Measurements from ENCODE around the gene PTPN13. TPM values are rescaled to one million over a fixed set of nuclear protein-coding genes. Genes with fewer than 3 reads are reported as not detected.

The PTPN13 gene
- total RNA-seq, 4 donors from 2014 or later = 3.7 to 18.5 (median 10.1) TPM

DNA sequence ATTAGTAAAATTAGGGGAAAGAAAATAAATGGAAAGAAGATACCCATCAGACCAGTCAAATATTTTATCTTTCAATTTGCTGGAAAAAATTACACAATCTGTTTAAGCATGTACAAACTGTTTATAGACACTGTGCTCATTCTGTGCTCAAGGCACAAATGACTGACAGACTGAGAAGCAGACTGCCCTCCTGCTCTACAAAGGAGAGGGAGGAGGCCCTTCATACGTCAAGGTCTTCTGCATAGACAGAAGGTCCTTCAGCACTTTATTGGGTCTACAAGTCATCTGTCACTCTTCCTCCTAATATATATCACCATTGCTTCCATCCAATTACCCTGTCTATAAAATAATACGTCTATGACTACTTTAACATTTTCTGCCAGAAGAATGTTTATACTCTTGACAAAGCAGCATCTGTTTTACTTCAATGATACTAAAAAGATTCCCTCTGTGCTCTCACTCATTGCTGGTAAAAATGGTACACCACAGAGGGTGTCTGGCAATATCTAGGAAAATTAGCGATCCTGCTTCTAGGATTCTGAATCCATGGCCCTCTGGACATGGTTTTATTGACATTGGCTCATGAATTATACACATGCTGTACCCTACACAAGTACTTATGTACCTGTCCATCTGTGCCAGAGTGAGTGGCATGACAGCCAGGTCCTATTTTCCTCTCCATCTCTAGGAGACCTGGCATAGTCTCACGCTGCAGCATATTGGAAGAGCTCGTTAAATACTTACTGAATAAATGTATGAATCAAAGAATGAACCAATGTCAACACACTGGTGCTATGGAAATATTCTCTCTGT is 243.8 kb downstream of the PTPN13 start:
- TF ChIP-seq POLR2AphosphoS5 (IDR thresholded peaks at IDR 0.05) = no peak
- TF ChIP-seq, protein P1, sequence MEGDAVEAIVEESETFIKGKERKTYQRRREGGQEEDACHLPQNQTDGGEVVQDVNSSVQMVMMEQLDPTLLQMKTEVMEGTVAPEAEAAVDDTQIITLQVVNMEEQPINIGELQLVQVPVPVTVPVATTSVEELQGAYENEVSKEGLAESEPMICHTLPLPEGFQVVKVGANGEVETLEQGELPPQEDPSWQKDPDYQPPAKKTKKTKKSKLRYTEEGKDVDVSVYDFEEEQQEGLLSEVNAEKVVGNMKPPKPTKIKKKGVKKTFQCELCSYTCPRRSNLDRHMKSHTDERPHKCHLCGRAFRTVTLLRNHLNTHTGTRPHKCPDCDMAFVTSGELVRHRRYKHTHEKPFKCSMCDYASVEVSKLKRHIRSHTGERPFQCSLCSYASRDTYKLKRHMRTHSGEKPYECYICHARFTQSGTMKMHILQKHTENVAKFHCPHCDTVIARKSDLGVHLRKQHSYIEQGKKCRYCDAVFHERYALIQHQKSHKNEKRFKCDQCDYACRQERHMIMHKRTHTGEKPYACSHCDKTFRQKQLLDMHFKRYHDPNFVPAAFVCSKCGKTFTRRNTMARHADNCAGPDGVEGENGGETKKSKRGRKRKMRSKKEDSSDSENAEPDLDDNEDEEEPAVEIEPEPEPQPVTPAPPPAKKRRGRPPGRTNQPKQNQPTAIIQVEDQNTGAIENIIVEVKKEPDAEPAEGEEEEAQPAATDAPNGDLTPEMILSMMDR (IDR thresholded peaks at IDR 0.05) = no peak
- no peak for TF ChIP-seq EP300 (IDR thresholded peaks at IDR 0.05; ENCODE audit: low read depth)
- TF ChIP-seq POLR2A (IDR thresholded peaks at IDR 0.05) = no peak
- H3K4me1 ChIP-seq = peaks cover 0 to 3% (median 0%) of the 10 kb centered on the region in 4 donors
- H3K27me3 ChIP-seq = no peaks in the 10 kb centered on the region
- WGBS, 2 donors (ENCODE audit: low coverage in 1 of 2) = 39 to 71% methylated on average over 3 to 5 of the region's 5 CpGs
- no peak for DNase-seq
- no peak overlapping the region for H3K4me3 ChIP-seq
- no peaks in the 10 kb centered on the region for H3K36me3 ChIP-seq
- in situ Hi-C loops (cut with MboI; ENCODE audit: low pct_ligation_motif_present in 1 of 4, low pct_unique_long_range_greater_than_20kb in 1 of 4, low sequenced_read_pairs in 3 of 4) (no loop called here), intact Hi-C loops (cut with DNase I; ENCODE audit: low total_unique reads) (no loop called here)
- no peak overlapping the region for H3K27ac ChIP-seq
- no peaks in the 10 kb centered on the region for H3K9me3 ChIP-seq

DNA sequence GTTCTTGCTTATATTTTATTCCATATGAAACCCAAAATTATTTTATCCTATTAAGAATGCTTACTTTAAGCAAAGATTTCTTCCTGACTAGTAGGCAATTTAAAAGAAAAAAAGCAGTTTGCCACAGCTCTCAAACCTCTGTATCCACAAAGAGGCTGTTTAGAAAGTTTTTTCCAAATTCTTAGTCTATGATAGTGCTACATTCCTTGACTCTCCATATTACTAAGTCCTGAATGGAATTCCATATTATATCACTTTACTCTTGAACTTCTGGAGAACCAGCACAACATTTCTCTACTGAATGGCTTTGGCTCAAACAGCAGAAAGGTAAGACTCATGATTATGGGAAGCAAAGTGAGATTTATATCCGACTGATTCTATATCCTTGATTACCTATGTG is 246.7 kb downstream of the PTPN13 start:
- Histone ChIP-seq H3K4me3 (no peak overlapping the region), H3K9me3 (no peaks in the 10 kb centered on the region), H3K4me1 (peaks cover 0 to 3% (median 0%) of the 10 kb centered on the region in 4 donors), H3K36me3 (no peaks in the 10 kb centered on the region), H3K27ac (no peak overlapping the region), H3K27me3 (no peaks in the 10 kb centered on the region)
- no peak for TF ChIP-seq POLR2A (IDR thresholded peaks at IDR 0.05)
- TF ChIP-seq, protein P1 (IDR thresholded peaks at IDR 0.05) = no peak
- no peak for TF ChIP-seq EP300 (IDR thresholded peaks at IDR 0.05; ENCODE audit: low read depth)
- TF ChIP-seq POLR2AphosphoS5 (IDR thresholded peaks at IDR 0.05) = no peak
- no peak for DNase-seq
- intact Hi-C loops (cut with DNase I; ENCODE audit: low total_unique reads) (no loop called here), in situ Hi-C loops (cut with MboI; ENCODE audit: low pct_ligation_motif_present in 1 of 4, low pct_unique_long_range_greater_than_20kb in 1 of 4, low sequenced_read_pairs in 3 of 4) (no loop called here)
- WGBS, 2 donors (ENCODE audit: low coverage in 1 of 2) = 78 to 88% methylated on average over 1 of the region's 1 CpG

DNA sequence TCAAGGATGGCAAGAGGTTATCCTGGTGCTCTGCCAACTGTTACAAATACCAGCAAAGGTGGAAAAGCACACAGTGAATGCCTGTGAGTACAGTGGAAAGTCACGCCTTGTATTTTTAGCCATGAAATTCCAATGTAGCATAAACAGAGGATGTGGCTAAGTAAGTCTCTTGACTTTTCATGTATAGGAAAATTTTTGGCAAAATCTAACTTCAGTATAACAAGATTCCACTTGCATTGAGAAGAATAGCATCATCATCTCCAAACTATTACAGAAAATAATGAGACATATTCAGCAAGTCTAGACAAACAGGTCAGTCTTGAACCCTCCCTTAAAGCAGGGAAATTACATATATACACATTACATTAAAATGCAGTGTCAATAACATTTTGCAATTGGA is 247.2 kb downstream of the PTPN13 start:
- Histone ChIP-seq H3K4me3 (no peak overlapping the region), H3K4me1 (peaks cover 0 to 3% (median 0%) of the 10 kb centered on the region in 4 donors), H3K9me3 (no peaks in the 10 kb centered on the region), H3K27ac (no peak overlapping the region), H3K36me3 (no peaks in the 10 kb centered on the region), H3K27me3 (no peaks in the 10 kb centered on the region)
- intact Hi-C loops (cut with DNase I; ENCODE audit: low total_unique reads) (no loop called here), in situ Hi-C loops (cut with MboI; ENCODE audit: low pct_ligation_motif_present in 1 of 4, low pct_unique_long_range_greater_than_20kb in 1 of 4, low sequenced_read_pairs in 3 of 4) (no loop called here)
- TF ChIP-seq POLR2AphosphoS5 (IDR thresholded peaks at IDR 0.05) = no peak
- no peak for TF ChIP-seq POLR2A (IDR thresholded peaks at IDR 0.05)
- TF ChIP-seq EP300 (IDR thresholded peaks at IDR 0.05; ENCODE audit: low read depth) = no peak
- TF ChIP-seq, protein P1 (IDR thresholded peaks at IDR 0.05) = no peak
- no peak for DNase-seq
- 83% methylated on average over 1 of the region's 1 CpG; no CpG with 5 or more reads in 1 of the 2 donors for WGBS, 2 donors (ENCODE audit: low coverage in 1 of 2)

DNA sequence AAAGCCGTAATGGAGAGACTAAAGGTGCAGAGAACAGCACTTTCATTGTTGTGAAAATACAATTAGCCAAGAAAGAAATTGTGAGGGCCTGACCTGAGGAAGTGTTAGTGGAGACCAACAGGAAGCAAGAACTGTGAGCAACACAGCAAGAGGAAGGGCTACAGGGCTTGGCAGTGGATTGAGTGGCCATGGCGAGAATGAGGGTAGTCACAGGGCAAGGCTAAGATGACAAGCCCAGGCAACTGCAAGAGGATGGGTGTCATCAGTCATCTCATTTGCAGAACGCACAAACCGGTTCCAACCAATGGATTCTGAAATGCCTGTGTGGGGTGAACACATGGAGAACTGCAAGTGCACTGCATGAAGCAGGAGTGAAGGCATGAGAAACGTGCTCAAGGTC is 251.5 kb downstream of the PTPN13 start:
- 72 to 78% methylated on average over 3 to 5 of the region's 5 CpGs for WGBS, 2 donors (ENCODE audit: low coverage in 1 of 2)
- TF ChIP-seq, protein P1 (IDR thresholded peaks at IDR 0.05) = no peak
- TF ChIP-seq POLR2A (IDR thresholded peaks at IDR 0.05) (no peak), POLR2AphosphoS5 (IDR thresholded peaks at IDR 0.05) (no peak), EP300 (IDR thresholded peaks at IDR 0.05; ENCODE audit: low read depth) (no peak)
- no peaks in the 10 kb centered on the region for H3K4me1 ChIP-seq
- no peak for DNase-seq
- no peak overlapping the region for H3K27ac ChIP-seq
- H3K27me3 ChIP-seq = no peaks in the 10 kb centered on the region
- intact Hi-C loops (cut with DNase I; ENCODE audit: low total_unique reads) (no loop called here), in situ Hi-C loops (cut with MboI; ENCODE audit: low pct_ligation_motif_present in 1 of 4, low pct_unique_long_range_greater_than_20kb in 1 of 4, low sequenced_read_pairs in 3 of 4) (no loop called here)
- no peaks in the 10 kb centered on the region for H3K36me3 ChIP-seq
- H3K9me3 ChIP-seq = no peaks in the 10 kb centered on the region
- no peak overlapping the region for H3K4me3 ChIP-seq
